ENCODE data around the gene NPAT. TPM values are rescaled to one million over a fixed set of nuclear protein-coding genes. Genes with fewer than 3 reads are reported as not detected.

Gene NPAT
- total RNA-seq, 1 donor from 2014 or later: 15.7 TPM

DNA sequence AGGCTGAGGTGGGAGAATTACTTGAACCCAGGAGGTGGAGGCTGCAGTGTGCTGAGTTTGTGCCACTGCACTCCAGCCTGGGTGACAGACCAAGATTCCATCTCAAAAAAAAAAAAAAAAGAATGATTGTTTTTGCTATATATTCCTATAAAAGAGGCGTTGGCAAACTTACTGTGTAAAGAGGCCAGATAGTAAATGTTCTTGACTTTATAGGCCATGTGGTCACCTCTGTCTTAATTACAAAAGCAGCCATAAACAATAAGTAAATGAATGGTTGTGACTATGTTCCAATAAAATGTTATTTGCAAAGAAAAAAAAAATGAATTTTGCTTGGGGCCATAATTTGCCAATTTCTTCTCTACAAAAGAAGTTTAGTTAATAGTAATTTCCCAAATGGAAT is 12.8 kb upstream of the NPAT start:
- Mint-ChIP-seq H3K27ac (ENCODE audit: unreplicated experiment) (no peak overlapping the region), H3K4me1 (ENCODE audit: unreplicated experiment) (peaks cover 17% of the 10 kb centered on the region), H3K9me3 (ENCODE audit: unreplicated experiment) (no peaks in the 10 kb centered on the region), H3K36me3 (ENCODE audit: low read depth, unreplicated experiment) (peaks cover 10% of the 10 kb centered on the region), H3K4me3 (ENCODE audit: unreplicated experiment) (no peak overlapping the region), H3K27me3 (ENCODE audit: unreplicated experiment) (no peaks in the 10 kb centered on the region)
- TF ChIP-seq, protein P1, sequence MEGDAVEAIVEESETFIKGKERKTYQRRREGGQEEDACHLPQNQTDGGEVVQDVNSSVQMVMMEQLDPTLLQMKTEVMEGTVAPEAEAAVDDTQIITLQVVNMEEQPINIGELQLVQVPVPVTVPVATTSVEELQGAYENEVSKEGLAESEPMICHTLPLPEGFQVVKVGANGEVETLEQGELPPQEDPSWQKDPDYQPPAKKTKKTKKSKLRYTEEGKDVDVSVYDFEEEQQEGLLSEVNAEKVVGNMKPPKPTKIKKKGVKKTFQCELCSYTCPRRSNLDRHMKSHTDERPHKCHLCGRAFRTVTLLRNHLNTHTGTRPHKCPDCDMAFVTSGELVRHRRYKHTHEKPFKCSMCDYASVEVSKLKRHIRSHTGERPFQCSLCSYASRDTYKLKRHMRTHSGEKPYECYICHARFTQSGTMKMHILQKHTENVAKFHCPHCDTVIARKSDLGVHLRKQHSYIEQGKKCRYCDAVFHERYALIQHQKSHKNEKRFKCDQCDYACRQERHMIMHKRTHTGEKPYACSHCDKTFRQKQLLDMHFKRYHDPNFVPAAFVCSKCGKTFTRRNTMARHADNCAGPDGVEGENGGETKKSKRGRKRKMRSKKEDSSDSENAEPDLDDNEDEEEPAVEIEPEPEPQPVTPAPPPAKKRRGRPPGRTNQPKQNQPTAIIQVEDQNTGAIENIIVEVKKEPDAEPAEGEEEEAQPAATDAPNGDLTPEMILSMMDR (IDR thresholded peaks at IDR 0.05; ENCODE audit: unreplicated experiment): no peak
- no peak for DNase-seq (ENCODE audit: low spot score)

DNA sequence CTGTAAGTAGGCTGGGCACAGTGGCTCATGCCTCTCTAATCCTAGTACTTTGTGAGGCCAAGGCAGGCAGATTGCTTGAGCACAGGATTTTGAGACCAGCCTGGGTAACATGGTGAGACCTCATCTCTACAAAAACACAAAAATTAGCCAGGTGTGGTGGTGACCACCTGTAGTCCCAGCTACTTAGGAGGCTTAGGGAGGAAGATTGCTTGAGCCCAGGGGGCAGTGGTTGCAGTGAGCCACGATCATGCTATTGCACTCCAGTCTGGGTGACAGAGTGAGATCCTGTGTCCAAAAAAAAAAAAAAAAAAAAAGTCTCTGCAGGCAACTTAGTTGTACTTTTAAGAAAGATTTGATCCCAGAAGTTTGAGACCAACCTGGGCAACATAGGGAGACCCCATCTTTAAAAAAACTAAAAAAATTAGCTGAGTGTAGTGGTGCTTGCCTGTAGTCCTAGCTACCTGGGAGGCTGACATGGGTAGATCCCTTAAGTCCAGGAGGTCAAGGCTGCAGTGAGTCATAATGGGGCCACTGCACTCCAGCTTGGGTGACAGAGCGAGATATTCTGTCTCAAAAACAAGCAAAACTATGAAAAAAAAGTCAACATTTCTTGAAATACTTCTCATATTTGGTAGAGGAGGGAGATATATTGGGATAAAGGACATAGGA is 11.0 kb upstream of the NPAT start:
- peaks cover 17% of the 10 kb centered on the region for H3K4me1 Mint-ChIP-seq (ENCODE audit: unreplicated experiment)
- no peak overlapping the region for H3K27ac Mint-ChIP-seq (ENCODE audit: unreplicated experiment)
- TF ChIP-seq, protein P1 (IDR thresholded peaks at IDR 0.05; ENCODE audit: unreplicated experiment): no peak
- H3K27me3 Mint-ChIP-seq (ENCODE audit: unreplicated experiment): no peaks in the 10 kb centered on the region
- H3K36me3 Mint-ChIP-seq (ENCODE audit: low read depth, unreplicated experiment): peaks cover 14% of the 10 kb centered on the region
- H3K4me3 Mint-ChIP-seq (ENCODE audit: unreplicated experiment): no peak overlapping the region
- H3K9me3 Mint-ChIP-seq (ENCODE audit: unreplicated experiment): no peaks in the 10 kb centered on the region
- no peak for DNase-seq (ENCODE audit: low spot score)

DNA sequence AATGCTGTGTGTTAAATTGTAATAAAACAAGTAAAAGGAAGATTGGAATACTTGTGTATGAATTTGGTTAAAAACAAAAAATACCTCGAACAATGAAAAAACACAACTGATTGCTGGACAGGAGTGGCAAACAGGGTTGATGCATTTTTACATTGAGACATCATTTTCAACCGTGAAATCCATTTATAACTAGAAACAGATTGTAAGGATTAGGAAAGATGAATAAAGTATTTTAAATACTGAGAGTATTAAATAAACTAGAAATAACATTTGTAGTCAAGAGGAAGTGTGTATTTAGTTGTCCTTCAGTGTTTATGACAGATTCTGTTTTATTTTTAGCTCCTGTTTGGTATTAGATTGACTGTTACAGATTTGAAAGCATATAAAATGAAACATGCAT is 5.8 kb upstream of the NPAT start:
- DNase-seq (ENCODE audit: low spot score): no peak
- peak overlapping the region; percentile 64 for H3K27ac Mint-ChIP-seq (ENCODE audit: unreplicated experiment)
- no peaks in the 10 kb centered on the region for H3K9me3 Mint-ChIP-seq (ENCODE audit: unreplicated experiment)
- H3K4me3 Mint-ChIP-seq (ENCODE audit: unreplicated experiment): no peak overlapping the region
- no peaks in the 10 kb centered on the region for H3K27me3 Mint-ChIP-seq (ENCODE audit: unreplicated experiment)
- TF ChIP-seq, protein P1 (IDR thresholded peaks at IDR 0.05; ENCODE audit: unreplicated experiment): no peak
- H3K36me3 Mint-ChIP-seq (ENCODE audit: low read depth, unreplicated experiment): peaks cover 10% of the 10 kb centered on the region
- H3K4me1 Mint-ChIP-seq (ENCODE audit: unreplicated experiment): peaks cover 14% of the 10 kb centered on the region

DNA sequence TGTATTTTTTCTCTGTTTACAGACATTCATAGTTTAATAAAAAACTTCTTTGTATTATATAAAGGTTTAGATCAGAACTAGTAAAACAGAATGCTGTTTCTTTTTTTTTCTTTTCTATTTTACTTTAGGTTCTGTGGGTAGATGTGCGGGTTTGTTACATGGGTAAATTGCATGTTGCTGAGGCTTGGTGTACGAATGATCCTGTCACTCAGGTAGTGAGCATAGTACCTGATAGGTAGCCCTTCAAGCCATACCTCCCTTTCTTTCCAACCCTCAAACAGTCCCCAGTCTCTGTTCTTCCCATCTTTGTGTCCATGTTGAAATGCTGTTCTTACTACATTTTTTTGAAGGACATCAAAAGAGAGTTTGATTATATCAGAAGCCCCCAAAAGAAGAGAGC is 3.6 kb upstream of the NPAT start:
- peaks cover 3% of the 10 kb centered on the region for H3K36me3 Mint-ChIP-seq (ENCODE audit: low read depth, unreplicated experiment)
- peaks cover 8% of the 10 kb centered on the region for H3K27me3 Mint-ChIP-seq (ENCODE audit: unreplicated experiment)
- no peak overlapping the region for H3K4me3 Mint-ChIP-seq (ENCODE audit: unreplicated experiment)
- no peaks in the 10 kb centered on the region for H3K9me3 Mint-ChIP-seq (ENCODE audit: unreplicated experiment)
- TF ChIP-seq, protein P1 (IDR thresholded peaks at IDR 0.05; ENCODE audit: unreplicated experiment): no peak
- no peak for DNase-seq (ENCODE audit: low spot score)
- no peak overlapping the region for H3K27ac Mint-ChIP-seq (ENCODE audit: unreplicated experiment)
- peaks cover 20% of the 10 kb centered on the region for H3K4me1 Mint-ChIP-seq (ENCODE audit: unreplicated experiment)

DNA sequence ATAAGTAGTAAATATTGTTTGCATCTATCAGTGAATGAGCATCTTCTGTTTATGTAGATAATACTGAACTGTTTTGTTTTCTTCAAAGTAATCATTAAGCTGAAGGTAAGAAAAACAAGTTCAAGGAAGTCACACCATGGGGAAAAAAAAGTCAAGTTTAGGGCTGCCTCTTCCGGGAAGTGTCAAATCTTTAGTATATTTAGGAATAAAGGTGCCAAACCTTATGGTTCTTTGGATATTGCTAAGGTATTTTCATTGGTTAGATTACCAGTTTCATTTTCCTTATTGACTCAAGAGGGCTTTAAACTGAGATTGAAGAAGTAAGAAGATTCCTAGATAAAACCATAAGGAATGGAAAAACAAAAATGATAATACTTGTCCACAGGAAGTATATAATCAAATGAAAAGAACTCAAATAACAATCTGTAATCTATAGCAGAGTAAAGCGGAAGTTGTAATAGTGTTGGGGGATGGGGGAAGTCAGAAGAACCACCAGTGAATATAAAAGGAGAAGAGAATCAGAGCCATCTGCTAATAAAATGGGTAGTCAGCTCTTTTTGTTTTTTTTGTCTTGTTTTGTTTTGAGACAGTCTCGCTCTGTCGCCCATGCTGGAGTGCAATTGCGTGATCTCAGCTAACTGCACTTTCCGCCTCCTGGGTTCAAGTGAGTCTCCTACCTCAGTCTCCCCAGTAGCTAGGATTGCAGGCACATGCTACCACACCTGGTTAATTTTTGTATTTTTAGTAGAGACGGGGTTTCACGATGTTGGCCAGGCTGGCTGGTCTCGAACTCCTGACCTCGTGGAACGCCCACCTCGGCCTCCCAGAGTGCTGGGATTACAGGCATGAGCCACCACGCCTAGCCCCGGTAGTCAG is 2.7 kb upstream of the NPAT start:
- peaks cover 10% of the 10 kb centered on the region for H3K27me3 Mint-ChIP-seq (ENCODE audit: unreplicated experiment)
- no peak for DNase-seq (ENCODE audit: low spot score)
- peaks cover 29% of the 10 kb centered on the region for H3K4me1 Mint-ChIP-seq (ENCODE audit: unreplicated experiment)
- H3K36me3 Mint-ChIP-seq (ENCODE audit: low read depth, unreplicated experiment): peaks cover 3% of the 10 kb centered on the region
- no peaks in the 10 kb centered on the region for H3K9me3 Mint-ChIP-seq (ENCODE audit: unreplicated experiment)
- H3K27ac Mint-ChIP-seq (ENCODE audit: unreplicated experiment): peak overlapping the region; percentile 44
- peak overlapping the region; percentile 47 for H3K4me3 Mint-ChIP-seq (ENCODE audit: unreplicated experiment)
- TF ChIP-seq, protein P1 (IDR thresholded peaks at IDR 0.05; ENCODE audit: unreplicated experiment): no peak

All from endothelial cell (in vitro differentiated cells).